GM19351 (cell line): ENCODE measurements around the gene PPP2R3B.
"Not testable (repeated sequence)": the region's sequence is repeated elsewhere in the genome, so short reads cannot be mapped to it uniquely, and the experiment has no call there.

Experiments
- ATAC-seq: cut with Tn5 transposase; IDR thresholded peaks from one replicate; pipeline ENCODE4 v1.9.1; 2021; ENCODE audit warnings: mild to moderate bottlenecking, moderate library complexity; ENCODE audit not compliant: unreplicated experiment

PPP2R3B gene

DNA sequence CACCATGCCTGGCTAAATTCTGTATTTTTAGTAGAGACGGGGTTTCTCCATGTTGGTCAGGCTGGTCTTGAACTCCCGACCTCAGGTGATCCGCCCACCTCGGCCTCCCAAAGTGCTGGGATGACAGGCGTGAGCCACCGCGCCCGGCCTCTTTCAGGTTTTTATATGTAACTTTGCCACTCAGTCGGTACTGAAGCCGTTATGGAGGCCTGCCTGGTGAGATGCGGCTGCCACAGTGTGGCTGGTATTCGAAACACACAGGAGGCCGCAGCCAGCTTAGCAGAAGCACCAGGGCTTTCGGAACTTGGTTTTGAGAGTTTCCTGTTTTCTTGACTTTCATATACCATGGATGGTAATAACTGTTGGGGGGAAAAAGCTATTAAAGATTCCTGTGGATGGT is 62.0 kb downstream of the PPP2R3B start:
- ATAC-seq: not testable (repeated sequence)

DNA sequence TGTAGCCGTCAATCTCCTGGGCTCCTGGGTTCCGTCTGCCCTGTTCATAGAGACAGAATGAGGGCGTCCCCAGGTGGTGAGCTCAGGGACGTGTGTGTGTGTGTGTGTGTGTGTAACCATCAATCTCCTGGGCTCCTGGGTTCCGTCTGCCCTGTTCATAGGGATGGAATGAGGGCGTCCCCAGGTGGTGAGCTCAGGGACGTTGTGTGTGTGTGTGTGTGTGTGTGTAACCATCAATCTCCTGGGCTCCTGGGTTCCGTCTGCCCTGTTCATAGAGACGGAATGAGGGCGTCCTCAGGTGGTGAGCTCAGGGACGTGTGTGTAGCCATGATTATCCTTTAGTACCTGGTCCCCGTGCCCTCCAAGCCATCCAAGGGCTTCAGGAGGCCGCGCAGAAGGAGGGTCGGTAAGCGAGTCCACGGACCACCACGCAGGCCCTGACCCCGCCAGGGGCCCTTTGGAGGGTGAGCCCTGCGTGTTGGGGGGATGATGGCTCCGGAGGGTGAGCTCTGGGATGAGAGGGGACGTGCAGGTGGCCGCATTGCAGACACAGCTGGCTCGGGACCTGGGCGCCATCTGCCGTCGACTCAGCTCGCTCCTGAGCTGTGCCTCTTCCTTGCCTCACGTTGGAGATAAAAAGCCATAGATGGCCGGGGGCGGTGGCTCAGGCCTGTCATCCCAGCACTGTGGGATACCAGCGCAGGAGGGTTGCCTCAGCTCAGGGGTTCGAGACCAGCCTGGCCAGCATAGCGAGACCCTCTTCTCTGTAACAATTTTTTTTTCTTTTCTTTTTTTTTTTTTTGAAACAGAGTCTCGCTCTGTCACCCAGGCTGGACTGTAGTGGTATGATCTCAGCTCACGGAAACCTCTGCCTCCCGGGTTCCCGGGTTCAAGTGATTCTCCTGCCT is 62.7 kb downstream of the PPP2R3B start:
- no peak for ATAC-seq

DNA sequence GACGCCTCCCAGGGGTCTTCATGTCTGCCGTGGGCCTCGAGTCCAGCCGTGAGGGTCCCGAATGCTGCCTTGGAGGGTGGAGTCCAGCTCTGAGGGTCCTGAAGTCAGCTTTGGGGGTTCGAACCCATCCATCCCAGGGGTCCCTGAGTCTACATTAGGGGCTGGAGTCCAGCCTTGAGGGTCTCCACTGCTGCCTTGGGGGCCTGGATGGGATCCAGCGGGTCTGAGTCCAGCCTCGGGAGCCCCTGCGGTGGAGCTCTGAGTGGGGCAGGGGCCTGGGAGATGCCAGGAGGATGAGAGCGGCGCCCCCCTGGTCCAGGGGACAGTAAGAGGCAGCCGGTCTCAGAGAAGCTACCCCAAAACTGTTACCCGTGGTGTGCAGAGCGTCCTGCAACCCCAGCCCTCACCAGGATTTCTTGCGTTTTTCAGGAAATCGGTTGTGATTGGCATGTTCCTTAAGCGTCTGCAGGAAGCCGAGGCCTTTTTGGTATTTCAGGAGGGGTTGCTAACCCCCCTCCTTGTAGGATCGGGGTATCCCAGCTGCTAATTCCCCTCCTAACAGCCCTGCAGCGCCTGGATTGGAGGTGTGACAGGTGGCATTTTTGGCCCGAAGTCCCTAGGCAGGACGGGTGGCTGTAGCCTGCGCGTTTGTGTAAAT is 66.5 kb downstream of the PPP2R3B start:
- no peak for ATAC-seq

DNA sequence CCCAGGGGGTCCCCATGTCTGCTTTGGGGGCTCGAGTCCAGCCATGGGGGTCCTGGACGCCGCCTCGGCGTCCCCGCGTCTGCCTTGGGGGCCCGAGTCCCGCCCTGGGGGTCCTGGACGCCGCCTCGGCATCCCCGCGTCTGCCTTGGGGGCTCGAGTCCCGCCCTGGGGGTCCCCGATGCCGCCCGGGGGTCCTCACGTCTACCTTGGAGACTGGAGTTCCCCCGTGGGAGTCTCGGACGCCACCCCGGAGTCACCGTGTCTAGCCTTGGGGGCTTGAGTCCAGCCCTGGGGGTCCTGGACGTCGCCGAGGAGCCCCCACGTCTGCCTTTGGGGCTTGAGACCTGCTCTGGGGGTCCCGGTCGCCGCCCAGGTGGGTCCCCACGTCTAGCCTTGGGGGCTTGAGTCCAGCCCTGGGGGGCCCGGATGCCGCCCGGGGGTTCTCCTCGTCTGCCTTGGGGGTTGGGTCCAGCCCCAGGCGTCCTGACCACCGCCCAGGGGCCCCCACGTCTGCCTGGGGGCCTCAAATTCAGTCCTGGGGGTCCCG is 67.1 kb downstream of the PPP2R3B start:
- no peak for ATAC-seq

DNA sequence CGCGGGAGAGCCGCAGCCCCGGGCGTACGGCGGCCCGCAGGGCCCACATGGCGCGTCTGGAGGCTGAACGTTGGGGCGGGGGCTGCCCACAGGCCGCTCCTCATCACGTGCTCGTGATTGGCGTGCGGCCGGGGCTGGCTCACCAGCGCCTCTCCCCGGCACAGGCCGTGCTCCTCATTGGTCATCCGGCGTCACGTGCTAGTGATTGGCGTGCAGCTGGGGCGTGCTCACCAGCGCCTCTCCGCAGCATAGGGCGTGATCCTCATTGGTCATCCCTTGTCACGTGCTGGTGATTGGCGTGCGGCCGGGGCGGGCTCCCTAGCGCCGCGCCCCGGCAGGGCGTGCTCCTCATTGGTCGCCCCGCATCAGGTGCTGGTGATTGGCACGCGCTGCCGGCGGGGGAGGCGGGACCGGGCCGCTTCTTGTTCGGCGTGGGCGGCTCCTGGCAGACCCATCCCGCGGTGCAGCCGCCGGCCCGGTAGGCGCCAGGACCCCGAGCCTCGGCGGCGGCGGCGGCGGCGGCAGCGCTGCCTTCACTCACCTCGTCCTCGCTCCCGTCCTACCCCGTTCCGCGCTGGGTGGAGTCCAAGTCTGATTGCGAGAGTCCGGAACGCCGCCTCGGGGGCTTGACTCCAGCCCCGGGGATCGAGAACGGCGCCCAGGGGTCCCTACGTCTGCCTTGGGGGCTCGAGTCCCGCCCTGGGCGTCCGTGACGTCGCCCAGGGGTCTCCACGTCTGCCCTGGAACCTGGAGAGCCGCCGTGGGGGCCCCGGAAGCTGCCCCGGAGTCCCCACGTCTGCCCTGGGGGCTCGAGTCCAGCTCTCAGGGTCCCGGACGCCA is 67.7 kb downstream of the PPP2R3B start, which contains the start of gene GTPBP6:
Gene GTPBP6, minus strand, starts transcription at position 58 of the 840 bp plus-strand sequence. Its CDS starts 9 bp downstream, at position 49.
- ATAC-seq: peak; percentile 68

DNA sequence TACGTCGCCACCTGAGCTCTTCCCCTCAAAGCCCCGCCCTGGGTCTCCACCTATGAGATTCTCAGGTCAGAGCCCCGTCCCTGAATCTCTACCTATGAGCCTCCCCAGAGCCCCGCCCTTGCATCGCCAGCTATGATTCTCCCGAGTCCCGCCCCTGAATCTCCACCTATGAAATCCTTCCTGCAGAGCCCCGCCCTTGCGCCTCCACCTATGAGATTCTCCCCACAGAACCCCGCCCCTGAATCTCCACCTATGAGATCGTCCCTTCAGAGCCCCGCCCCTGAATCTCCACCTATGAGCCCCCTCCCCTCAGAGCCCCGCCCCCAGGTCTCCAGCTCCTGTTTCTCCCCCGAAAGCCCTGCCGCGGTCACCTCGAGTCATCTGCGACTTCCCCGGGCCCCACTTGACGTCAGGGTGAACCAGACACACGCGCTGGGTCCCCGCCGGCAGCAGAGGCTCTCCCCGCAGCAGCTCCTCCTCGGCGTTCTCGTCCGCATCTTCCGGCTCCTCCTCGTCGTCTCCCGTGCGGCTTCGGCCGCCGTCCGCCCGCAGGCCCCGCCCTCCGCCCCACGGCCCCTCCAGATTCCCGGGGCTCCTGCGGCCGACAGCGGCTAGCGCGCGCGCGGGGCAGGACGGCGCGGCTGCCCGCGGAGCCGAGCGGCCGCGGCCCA is 68.5 kb downstream of the PPP2R3B start:
- ATAC-seq: peak; percentile 62

DNA sequence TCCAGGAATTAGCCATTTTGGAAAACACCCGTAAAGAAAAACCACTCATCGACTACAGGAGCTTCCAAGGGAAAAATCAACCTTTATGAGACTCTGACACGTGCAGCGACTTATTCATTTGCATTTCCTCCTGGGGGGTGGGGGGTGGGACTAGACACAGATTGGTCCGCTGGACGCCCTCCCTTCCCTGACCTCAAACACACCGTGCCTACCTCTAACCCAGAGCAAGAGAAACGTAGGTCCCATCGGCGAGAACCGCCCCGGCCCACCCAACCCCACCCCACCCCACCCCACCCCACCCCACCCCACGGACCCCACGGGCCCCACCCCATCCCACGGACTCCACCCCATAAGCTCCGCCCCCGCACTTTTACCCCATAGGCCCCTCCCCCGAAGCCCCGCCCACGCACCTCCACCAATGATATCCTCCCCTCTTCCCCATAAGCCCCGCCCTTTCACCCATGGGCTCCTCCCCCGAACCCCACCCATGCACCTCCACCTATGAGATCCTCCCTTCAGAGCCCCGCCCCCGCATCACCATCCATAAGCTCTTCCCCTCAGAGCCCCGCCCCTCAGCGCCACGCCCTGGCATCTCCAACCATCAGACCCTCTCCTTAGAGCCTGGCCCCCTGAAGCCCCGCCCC is 69.2 kb downstream of the PPP2R3B start:
- ATAC-seq: no peak

DNA sequence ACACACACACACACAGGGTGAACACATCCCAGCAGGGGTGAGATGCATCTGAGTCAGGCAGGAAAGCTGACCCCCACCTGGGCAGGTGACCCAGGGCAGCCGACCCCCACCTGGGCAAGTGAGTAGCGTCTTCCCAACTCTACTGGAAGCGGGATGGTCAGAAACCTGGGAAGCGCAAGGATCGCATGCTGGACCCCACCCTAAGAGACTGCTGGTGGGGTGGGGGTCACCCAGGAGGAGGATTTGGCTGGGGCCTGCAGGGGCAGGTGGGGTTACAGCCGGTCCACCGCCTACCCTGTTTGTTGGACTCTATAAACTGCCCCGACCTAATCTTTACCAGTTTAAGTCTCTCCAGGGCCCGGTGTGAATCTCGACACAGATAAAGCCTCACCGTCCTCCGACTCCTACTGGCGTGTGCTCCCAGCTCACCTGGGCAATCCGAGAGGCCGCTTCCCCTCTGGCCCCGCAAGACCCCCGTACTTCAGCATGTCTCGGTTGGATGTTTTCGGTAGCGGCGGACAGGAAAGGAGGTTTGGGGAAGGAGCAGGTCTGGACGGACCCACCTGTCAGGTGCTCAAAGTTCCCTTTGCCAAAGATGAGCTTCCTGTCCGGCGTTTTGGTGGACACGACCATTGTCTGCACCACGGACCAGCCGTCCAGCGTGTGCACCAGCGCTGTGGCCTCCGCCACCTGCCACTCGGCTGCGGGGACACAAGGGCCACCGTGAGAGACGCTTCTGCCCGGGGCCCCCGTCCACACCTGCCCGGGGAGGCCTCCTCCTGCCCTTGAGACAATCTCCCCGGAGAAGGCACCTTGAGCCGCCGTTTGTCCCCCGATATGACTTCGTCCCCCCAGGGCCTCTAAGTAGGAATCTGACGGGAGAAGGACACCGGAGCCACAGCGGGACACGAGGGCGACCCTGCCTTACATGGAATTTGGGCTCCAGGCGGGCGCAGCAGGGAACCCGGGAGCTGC is 70.1 kb downstream of the PPP2R3B start:
- no peak for ATAC-seq

DNA sequence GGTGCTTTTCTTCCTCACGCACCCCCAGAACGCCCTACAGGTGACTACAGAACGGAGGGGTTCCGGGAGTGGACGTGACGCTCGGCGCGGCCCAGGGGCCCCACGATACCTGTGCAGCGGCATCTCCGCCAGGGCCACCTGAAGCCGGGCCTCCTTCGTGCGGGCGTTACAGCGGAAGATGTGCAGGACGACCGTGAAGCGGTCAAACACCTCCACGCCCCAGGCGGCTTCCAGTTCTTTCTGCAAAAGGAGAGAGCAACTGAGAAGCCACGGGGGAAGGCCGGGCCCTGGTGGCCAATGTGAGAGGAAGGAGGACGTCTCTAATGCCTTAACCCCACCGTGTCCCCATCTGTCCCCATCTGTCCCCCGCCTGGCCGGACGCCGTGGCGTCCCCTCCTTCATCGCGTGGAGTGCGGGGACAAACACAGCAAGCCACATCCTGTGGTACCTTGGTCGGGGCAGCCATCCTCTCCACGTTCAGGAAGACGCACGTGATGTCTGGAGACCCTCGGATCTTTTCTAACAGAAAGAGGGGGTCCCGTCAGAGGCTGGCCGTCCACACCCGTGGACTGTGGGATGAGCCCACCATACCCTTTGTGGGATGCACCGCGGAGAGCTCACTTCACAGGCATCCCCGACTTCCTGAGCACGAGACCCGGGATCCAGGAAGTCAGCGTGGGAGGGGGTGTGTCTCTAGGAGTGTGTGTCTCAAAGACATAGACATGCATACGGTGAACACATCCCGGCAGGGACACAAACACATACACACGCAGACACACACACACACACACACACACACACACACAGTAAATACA is 71.7 kb downstream of the PPP2R3B start:
- ATAC-seq: no peak

DNA sequence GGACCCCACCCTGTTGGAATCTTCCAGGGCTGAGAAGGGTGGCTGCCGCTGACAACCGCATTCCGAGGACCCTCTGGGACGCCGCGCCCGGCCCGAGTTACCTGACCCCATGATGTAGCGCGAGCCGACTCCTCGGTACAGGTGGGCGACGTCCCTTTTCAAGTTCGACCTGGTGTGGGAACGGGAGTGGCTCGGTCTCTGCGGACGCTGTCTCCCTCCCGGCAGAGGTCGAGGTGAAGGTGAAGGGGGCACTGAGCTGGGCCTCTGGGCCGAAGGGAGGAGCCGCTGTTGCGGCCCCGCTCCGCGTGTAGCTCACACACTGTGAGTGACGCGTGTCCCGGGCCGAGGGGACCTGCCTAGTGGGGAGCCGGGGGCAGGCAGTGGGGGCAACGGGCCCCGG is 72.7 kb downstream of the PPP2R3B start:
- ATAC-seq: no peak

DNA sequence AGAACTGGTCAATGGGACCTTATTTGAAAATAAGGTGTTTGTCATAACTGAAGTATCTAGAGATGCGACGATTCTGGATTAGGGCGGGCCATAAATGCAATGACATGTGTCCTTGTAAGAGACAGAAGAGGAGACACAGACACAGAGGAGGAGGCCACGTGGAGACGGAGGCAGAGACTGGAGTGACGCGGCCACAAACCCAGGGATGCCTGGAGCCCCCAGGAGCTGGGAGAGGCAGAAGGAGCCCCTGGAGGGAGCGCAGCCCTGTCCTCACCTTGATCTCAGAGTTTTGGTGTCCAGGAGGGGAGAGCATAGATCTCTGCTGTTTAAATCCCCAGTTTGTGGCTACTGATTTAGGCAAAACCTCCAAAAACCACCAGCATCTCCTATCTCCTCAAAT is 73.2 kb downstream of the PPP2R3B start:
- no peak for ATAC-seq

DNA sequence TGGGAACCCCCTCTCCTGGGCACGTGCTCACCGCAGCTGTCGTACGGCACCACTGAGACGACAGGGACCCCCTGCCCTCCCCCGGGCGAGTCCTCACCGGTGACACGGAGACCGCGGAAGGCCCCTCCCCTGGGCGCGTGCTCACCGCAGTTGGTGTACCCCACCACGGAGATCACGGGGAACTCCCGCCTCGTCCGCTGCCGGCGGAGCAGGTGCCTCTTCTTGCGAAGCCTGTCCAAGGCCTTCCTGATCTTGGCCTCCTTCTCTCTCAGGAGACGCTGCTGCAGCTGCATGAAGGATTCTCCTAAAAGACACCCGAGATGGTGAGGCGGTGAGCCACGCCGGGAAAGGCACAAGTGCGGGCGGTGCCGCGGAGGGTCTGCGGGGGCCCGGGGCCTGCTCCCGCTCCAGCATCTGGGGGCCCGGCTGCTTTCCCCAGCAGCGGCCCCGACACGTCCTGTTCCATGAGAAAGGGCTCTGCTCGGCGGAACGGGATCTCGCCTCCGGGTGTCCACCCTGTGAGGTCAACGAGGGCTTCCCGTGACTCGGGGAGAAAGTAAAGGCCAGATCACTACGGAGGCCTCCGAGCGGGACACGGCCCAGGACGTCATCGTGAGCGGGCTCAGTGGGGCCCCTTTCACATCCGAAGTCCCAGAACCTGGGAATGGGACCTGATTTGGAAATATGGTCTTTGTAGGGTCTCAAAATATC is 73.9 kb downstream of the PPP2R3B start:
- no peak for ATAC-seq

DNA sequence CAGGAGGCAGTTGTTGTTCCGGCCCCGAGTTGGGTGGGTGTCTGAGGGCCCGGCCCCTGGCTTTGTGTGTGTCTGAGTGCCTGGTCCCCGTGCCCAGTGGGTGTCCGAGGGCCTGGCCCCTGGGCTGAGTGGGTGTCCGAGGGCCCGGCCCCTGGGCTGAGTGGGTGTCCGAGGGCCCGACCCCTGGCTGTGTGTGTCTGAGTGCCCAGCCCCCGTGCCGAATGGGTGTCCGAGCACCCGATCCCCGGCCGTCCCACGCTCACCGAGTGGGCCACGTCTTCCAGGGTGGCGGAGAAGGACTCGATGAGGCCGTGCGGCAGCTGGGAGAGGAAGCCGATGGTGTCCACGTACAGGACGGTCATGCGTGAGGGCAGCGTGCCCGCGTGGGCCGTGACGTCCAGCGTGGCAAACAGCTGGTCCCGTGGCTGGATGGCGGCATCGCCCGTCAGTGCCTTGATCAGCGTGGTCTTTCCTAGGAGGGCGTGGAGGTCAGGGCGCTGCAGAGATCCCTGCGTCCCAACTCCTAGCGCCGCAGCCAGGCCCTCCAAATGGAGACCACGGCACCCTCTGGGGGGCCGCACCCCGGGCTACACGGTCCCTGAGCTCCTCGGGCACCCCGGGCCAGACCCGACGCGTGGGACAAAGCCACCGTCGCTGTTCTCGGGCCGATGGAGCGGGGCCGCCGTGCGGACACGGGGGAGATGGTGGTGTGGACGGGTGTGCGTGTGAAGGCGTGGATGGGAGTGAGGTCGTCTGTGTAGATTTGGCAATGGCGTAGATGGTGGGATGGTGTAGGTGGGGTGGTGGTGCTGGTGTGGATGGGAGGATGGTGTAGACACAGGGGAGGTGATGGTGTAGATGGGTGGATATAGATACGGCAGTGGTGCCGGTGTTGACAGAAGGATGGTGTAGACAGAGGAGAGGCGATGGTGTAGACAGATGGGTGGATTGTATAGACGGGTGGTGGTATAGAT is 75.3 kb downstream of the PPP2R3B start:
- no peak for ATAC-seq

DNA sequence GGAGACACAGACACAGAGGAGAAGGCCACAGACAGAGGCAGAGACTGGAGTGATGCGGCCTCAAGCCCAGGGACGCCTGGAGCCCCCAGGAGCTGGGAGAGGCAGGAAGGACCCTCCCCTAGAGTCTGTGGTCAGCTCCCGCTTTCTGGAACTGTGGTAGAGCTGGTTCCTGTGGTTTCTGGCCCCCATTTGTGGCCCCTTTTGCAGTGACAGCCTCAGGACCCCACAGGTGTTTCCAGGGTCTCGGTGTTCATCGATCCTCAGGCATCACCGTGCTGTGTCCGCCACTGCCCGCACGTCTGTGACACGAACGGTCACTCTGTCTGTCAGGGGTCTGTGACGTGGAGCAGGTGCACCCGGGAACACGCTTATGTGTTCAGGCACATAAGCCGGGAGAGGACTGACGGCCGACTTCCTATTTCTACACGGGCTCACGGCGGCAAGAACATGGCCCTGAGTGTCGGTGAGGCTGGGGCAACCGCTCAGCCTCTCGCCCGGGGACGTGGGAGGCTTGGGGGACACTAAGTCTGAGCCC is 76.0 kb downstream of the PPP2R3B start:
- ATAC-seq: no peak

DNA sequence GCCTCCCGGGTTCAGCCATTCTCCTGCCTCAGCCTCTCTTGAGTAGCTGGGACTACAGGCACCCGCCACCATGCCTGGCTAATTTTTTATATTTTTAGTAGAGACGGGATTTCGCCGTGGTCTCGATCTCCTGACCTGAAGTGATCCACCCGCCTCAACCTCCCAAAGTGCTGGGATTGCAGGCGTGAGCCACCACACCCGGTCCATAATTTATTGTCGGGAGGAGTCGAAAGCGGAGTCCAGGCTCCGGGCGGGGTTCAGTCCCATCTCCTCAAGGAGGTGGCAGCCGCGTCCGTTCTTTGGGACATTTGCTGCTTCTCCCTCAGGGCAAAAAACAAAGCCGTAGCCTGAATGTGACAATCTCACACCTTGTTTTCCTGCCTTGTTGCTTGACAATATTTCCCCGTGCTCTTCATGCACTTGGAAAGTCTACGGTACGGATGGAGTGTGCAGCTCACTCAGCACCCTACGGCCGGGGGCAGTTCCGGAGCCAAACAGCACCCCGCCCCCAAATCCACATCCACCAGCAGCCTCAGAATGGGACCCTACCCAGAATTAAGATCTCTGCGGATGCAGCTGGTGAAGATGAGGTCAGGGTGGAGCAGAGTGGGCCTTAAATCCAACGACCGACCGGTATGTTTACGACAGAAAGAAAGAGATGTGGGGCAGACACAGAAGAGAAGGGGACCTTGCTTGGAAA is 77.7 kb downstream of the PPP2R3B start:
- no peak for ATAC-seq
